ENCODE data around the gene RGL2.

- TF ChIP-seq EP300 (conservative IDR thresholded peaks at IDR 0.05; ENCODE audit: poor library complexity, severe bottlenecking): no peak
- no peak for TF ChIP-seq POLR2AphosphoS5 (IDR thresholded peaks at IDR 0.05)
- no peak for TF ChIP-seq CTCF (IDR thresholded peaks at IDR 0.05; ENCODE audit: poor library complexity, severe bottlenecking)
- no peak for TF ChIP-seq EZH2 (IDR thresholded peaks at IDR 0.05; ENCODE audit: borderline replicate concordance, insufficient read depth, low read length, poor library complexity, severe bottlenecking)
- TF ChIP-seq TAF1 (IDR thresholded peaks at IDR 0.05; ENCODE audit: low read depth): no peak
- TF ChIP-seq SMC3 (conservative IDR thresholded peaks at IDR 0.05; ENCODE audit: poor library complexity): peak; percentile 56
- no peak for TF ChIP-seq REST (IDR thresholded peaks at IDR 0.05; ENCODE audit: borderline replicate concordance)
These were observed 50.2 kb downstream of the RGL2 start for GRCh38 chr6:33248643-33248931.

Data from neural cell (in vitro differentiated cells).